SHP77 (cell line): ENCODE data around the gene CALN1.
A peak's percentile ranks its signal among the peaks of the same experiment; 100 is the strongest.
"Not testable (repeated sequence)": the region's sequence is repeated elsewhere in the genome, so short reads cannot be mapped to it uniquely, and the experiment has no call there.

Source experiments
- DNase-seq, 2 experiments: peaks; one replicate each; lab custom pipeline; 2025; lab: John Stamatoyannopoulos, UW

CALN1 gene

GRCh38 chr7:71737931-71738540 lies 674.1 kb downstream of the CALN1 start:
- not testable (repeated sequence) for DNase-seq

- DNase-seq: peak; percentile 21 to 22
Observed at GRCh38 chr7:71735961-71736556, 676.1 kb downstream of the CALN1 start.

GRCh38 chr7:71733107-71733870 lies 678.8 kb downstream of the CALN1 start:
- DNase-seq: peak; percentile 51 to 62

- DNase-seq: no peak
Observed at GRCh38 chr7:71731740-71732139, 680.4 kb downstream of the CALN1 start.
